K562 (cell line): ENCODE data around the gene CBFA2T3. TPM values are rescaled to one million over a fixed set of nuclear protein-coding genes. Genes with fewer than 3 reads are reported as not detected.

Experiments used
- ATAC-seq: fragments of 200-7000 bp; cut with Tn5 transposase; 3 replicates; pipeline ENCODE4 v1.9.1; 2020; ENCODE audit warnings: moderate library complexity
- BruUV-seq: library from RNA; stranded (reverse); fragments of 400-500 nt; replicated peaks from 2 replicates; lab custom pipeline; 2021; lab: Mats Ljungman, UMichigan
- CTCF ChIA-PET: fragments of 300-600 bp; formaldehyde crosslinking; extraction: SDS; loops from one replicate; lab custom pipeline; 2021; ENCODE audit warnings: low intra/inter-chr PET ratio; lab: Yijun Ruan, JAX
- POLR2A ChIA-PET: fragments of 300-600, 350-650 bp; sonication (Branson Sonifier 250); formaldehyde crosslinking; extraction: SDS; loops from one replicate; lab custom pipeline; 2021; ENCODE audit warnings: antibody characterized with exemption, inconsistent platforms; lab: Yijun Ruan, JAX
- DNase-seq, 4 experiments: peaks; one replicate each; pipeline versions ENCODE4 v3.0.0 to v3.0.0-alpha.2; 2011 to 2018; ENCODE audit warnings: low spot score in 3 of 4, mixed read lengths in 3 of 4; ENCODE audit errors: extremely low read depth in 1 of 4
- FAIRE-seq: peaks from 2 replicates; lab custom pipeline; 2011; peaks lifted over from hg19 to GRCh38; lab: Jason Lieb, UNC
- H2AFZ ChIP-seq: 2 replicates; pipeline ENCODE4 v1.6.0; 2011; ENCODE audit warnings: low read depth, low read length, control low read depth, inconsistent platforms
- H3K27ac ChIP-seq: fragments of 200-600 bp; 3 replicates; pipeline ENCODE4 v1.8.0; 2011; ENCODE audit warnings: low read depth, mild to moderate bottlenecking, control low read depth, inconsistent platforms, low read length, moderate library complexity, mixed read lengths; ENCODE audit errors: extremely low read depth
- H3K27me3 ChIP-seq, 2 experiments: fragments of 300-600 bp in 1 of 2; 2 replicates in 1 of 2; 3 replicates in 1 of 2; pipeline versions ENCODE4 v1.6.0 to v1.8.0; 2011; ENCODE audit warnings: inconsistent platforms in 2 of 2, low read length in 2 of 2, mild to moderate bottlenecking in 1 of 2, mixed read lengths in 1 of 2, moderate library complexity in 1 of 2; ENCODE audit not compliant: control insufficient read depth in 2 of 2, insufficient read depth in 2 of 2
- H3K36me3 ChIP-seq: fragments of 300-600 bp; 3 replicates; pipeline ENCODE4 v1.8.0; 2011; ENCODE audit warnings: mild to moderate bottlenecking, low read length, inconsistent platforms; ENCODE audit not compliant: control insufficient read depth, insufficient read depth
- H3K4me1 ChIP-seq, 2 experiments: fragments of 200-600 bp in 1 of 2; replicated peaks in 1 of 2; 2 replicates in 1 of 2; 3 replicates in 1 of 2; pipeline versions ENCODE4 v1.5.1 to v1.8.0; 2011; ENCODE audit warnings: inconsistent platforms in 2 of 2, low read length in 2 of 2, mild to moderate bottlenecking in 1 of 2, mixed read lengths in 1 of 2, moderate library complexity in 1 of 2; ENCODE audit not compliant: control insufficient read depth in 2 of 2, insufficient read depth in 2 of 2
- H3K4me2 ChIP-seq: 2 replicates; pipeline ENCODE4 v1.6.1; 2011; ENCODE audit warnings: low read length, control low read depth, inconsistent platforms, mixed read lengths; ENCODE audit not compliant: insufficient read depth
- H3K4me3 ChIP-seq: fragments of 200-600 bp; sonication (generic), shearing (Covaris generic); 2 replicates; pipeline ENCODE4 v1.5.1; 2016; ENCODE audit warnings: control low read depth, inconsistent platforms
- H3K79me2 ChIP-seq: fragments of 200-600 bp; 3 replicates; pipeline ENCODE4 v1.8.0; 2011; ENCODE audit warnings: low read length, inconsistent platforms; ENCODE audit not compliant: control insufficient read depth, insufficient read depth
- H3K9ac ChIP-seq, 2 experiments: 2 replicates each; pipeline versions ENCODE4 v1.6.0 to v1.6.1; 2011; ENCODE audit warnings: low read depth in 2 of 2, low read length in 2 of 2, control low read depth in 1 of 2, inconsistent platforms in 1 of 2, mild to moderate bottlenecking in 1 of 2, mixed read lengths in 1 of 2; ENCODE audit not compliant: insufficient read depth in 1 of 2
- H3K9me1 ChIP-seq: one replicate; pipeline ENCODE4 v1.6.0; 2011; ENCODE audit warnings: inconsistent platforms, mild to moderate bottlenecking, low read length, moderate library complexity; ENCODE audit not compliant: control insufficient read depth, insufficient read depth
- H3K9me3 ChIP-seq: replicated peaks from 2 replicates; pipeline ENCODE4 v1.5.1; 2011; ENCODE audit warnings: low read depth, low read length, inconsistent platforms; ENCODE audit not compliant: control insufficient read depth, insufficient read depth
- H4K20me1 ChIP-seq: replicated peaks from 2 replicates; pipeline ENCODE4 v1.6.1; 2011; ENCODE audit warnings: low read length, inconsistent platforms, mixed read lengths; ENCODE audit not compliant: control insufficient read depth, insufficient read depth
- CBX5 ChIP-seq: IDR thresholded peaks from 2 replicates; pipeline ENCODE4 v1.6.1; 2014; ENCODE audit warnings: low read depth, borderline replicate concordance
- CREB3 ChIP-seq: fragments of 450-650 bp; conservative IDR thresholded peaks from 2 replicates; pipeline ENCODE4 v1.6.1; 2016; ENCODE audit warnings: missing genetic modification characterization, low read depth, mild to moderate bottlenecking, missing compliant biosample characterization, moderate library complexity
- CTBP1 ChIP-seq: fragments of 450-650 bp; IDR thresholded peaks from 2 replicates; pipeline ENCODE4 v1.6.1; 2016; ENCODE audit warnings: borderline replicate concordance
- GATAD2B ChIP-seq: fragments of 450-650 bp; IDR thresholded peaks from 2 replicates; pipeline ENCODE4 v1.6.1; 2017; ENCODE audit warnings: mild to moderate bottlenecking, borderline replicate concordance
- ILK ChIP-seq: fragments of 450-650 bp; IDR thresholded peaks from 2 replicates; pipeline ENCODE4 v1.6.1; 2016; ENCODE audit warnings: missing genetic modification characterization, low read depth, mild to moderate bottlenecking, missing compliant biosample characterization, moderate library complexity, borderline replicate concordance
- KDM2B ChIP-seq: fragments of 250-450 bp; sonication (Bioruptor Pico); IDR thresholded peaks from 2 replicates; pipeline ENCODE4 v1.8.0; 2021; ENCODE audit warnings: mild to moderate bottlenecking, moderate library complexity
- MYNN ChIP-seq, 2 experiments: sonication (generic); formaldehyde crosslinking in 1 of 2; IDR thresholded peaks; 2 replicates each; pipeline versions ENCODE4 v1.5.0 to v1.6.1; 2016 to 2020; ENCODE audit warnings: antibody characterized with exemption in 1 of 2, missing genetic modification reagents in 1 of 2
- NONO ChIP-seq, 2 experiments: fragments of 200-400 bp in 1 of 2; fragments of 450-650 bp in 1 of 2; formaldehyde crosslinking in 1 of 2; IDR thresholded peaks; 2 replicates each; pipeline ENCODE4 v1.6.1; 2017; ENCODE audit warnings: low read depth in 2 of 2, mild to moderate bottlenecking in 2 of 2, moderate library complexity in 2 of 2, low read length in 1 of 2
- PML ChIP-seq: IDR thresholded peaks from 2 replicates; pipeline ENCODE4 v1.6.1; 2012; ENCODE audit warnings: low read length, inconsistent platforms
- ZBTB7A ChIP-seq: IDR thresholded peaks from 2 replicates; pipeline ENCODE4 v1.6.1; 2011; ENCODE audit warnings: low read depth, mild to moderate bottlenecking, low read length, moderate library complexity, borderline replicate concordance; ENCODE audit not compliant: control insufficient read depth
- ZNF23 ChIP-seq: fragments of 250-450 bp; sonication (Bioruptor Pico); IDR thresholded peaks from 2 replicates; pipeline ENCODE4 v1.4.0; 2020; ENCODE audit warnings: mild to moderate bottlenecking
- ZNF24 ChIP-seq: fragments of 450-650 bp; IDR thresholded peaks from 2 replicates; pipeline ENCODE4 v1.6.1; 2016
- ZNF655 ChIP-seq: fragments of 250-450 bp; sonication (Bioruptor Pico); IDR thresholded peaks from 2 replicates; pipeline ENCODE4 v1.5.0; 2021
- WGBS: fragments of 100-300 bp; shearing (Covaris generic); methylation state at CpG from one replicate; pipeline ENCODE4 v1.1.6; 2016; ENCODE audit warnings: low coverage, mixed read lengths; ENCODE audit not compliant: insufficient coverage; ENCODE audit errors: missing lambda C conversion rate; 5-methylcytosine and 5-hydroxymethylcytosine counted together
- in situ Hi-C: fragments of 300-500 bp; cut with MboI; formaldehyde crosslinking; loops from 4 replicates; pipeline ENCODE4 v1.15.0; 2018; ENCODE audit warnings: inconsistent platforms, mixed read lengths
- intact Hi-C: fragments of 100-400 bp; cut with micrococcal nuclease; formaldehyde crosslinking; loops from 2 replicates; pipeline ENCODE4 v1.14.2; 2022
- polyA plus RNA-seq, 8 experiments: library from polyadenylated mRNA; depleted of rRNA in 4 of 8; stranded (reverse) in 5 of 8; unstranded in 3 of 8; fragments of >200 nt; fragmentation: Nextera tagmentation in 2 of 8; fragmentation: Illumina TruSeq in 1 of 8; extraction: Ambion mirVana in 2 of 8; extraction: Trizol in 1 of 8; gene quantifications; 2 replicates each; pipeline versions ENCODE4 v1.2.1 to v1.2.3, GENCODE V29; 2011 to 2014; ENCODE audit warnings: inconsistent platforms in 1 of 8, missing spikeins in 1 of 8
- total RNA-seq, 7 experiments: library from RNA; depleted of rRNA in 6 of 7; stranded (reverse); fragments of >200 nt in 6 of 7; fragmentation: Illumina TruSeq in 2 of 7; extraction: Trizol in 2 of 7; gene quantifications; 2 replicates each; pipeline versions ENCODE4 v1.2.1 to v1.2.3, GENCODE V29; 2011 to 2021; ENCODE audit warnings: low replicate concordance in 1 of 7
- TF ChIP-seq, protein P1 (sequence below): fragments of 450-650 bp; formaldehyde crosslinking; IDR thresholded peaks from 2 replicates; pipeline ENCODE4 v1.4.0; 2020; ENCODE audit warnings: mild to moderate bottlenecking, mixed read lengths
- TF ChIP-seq, protein P2 (sequence below): fragments of 200-400 bp; formaldehyde crosslinking; IDR thresholded peaks from 2 replicates; pipeline ENCODE4 v1.6.1; 2017; ENCODE audit warnings: mild to moderate bottlenecking, low read depth, low read length, moderate library complexity

CBFA2T3 gene
- total and polyA plus RNA-seq, 9 of the 15 experiments (the other 6 are each of a cell fraction or from before 2014, with no cell fraction given) = 2.3 to 145 (median 6.7) TPM

DNA sequence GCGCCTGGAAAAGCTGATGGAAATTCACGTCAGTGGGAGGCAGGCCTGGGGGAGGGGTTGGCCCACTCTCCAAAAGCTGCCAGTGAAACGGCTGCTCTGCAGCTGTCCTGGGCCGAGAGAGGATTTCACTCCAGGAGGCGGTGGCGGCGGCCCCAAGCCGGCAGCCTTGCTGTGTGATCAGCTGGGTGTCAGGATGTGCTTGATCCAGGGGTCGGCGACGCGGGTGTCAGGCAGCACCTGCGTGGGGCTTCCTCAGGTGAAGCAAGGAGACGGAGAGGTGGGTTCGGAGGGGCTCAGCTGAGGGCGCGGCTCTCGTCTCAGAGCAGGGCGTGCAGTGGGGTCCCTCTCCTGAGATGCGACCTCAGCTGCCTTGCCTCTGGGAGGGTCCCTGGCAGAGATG, 7.0 kb downstream of the CBFA2T3 start (continued):
- TF ChIP-seq, protein P1, sequence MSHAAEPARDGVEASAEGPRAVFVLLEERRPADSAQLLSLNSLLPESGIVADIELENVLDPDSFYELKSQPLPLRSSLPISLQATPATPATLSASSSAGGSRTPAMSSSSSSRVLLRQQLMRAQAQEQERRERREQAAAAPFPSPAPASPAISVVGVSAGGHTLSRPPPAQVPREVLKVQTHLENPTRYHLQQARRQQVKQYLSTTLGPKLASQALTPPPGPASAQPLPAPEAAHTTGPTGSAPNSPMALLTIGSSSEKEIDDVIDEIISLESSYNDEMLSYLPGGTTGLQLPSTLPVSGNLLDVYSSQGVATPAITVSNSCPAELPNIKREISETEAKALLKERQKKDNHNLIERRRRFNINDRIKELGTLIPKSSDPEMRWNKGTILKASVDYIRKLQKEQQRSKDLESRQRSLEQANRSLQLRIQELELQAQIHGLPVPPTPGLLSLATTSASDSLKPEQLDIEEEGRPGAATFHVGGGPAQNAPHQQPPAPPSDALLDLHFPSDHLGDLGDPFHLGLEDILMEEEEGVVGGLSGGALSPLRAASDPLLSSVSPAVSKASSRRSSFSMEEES (CRISPR knock-in tag) = no peak
- no peak for TF ChIP-seq NONO (IDR thresholded peaks at IDR 0.05; ENCODE audit: low read depth in 2 of 2, low read length in 1 of 2)
- TF ChIP-seq, all 486 proteins: peak for 4

GRCh38 chr16:88969361-88969831, 7.6 kb downstream of the CBFA2T3 start:
- H4K20me1 ChIP-seq = peaks cover 75% of the 10 kb centered on the region
- no peak for DNase-seq
- no peak overlapping the region for H2AFZ ChIP-seq
- FAIRE-seq = no peak
- WGBS = 85% methylated on average over 19 of the region's 22 CpGs
- BruUV-seq = no TSS peak
- intact Hi-C loops = no loop called here
- H3K79me2 ChIP-seq = peaks cover 99% of the 10 kb centered on the region
- peaks cover 98% of the 10 kb centered on the region for H3K36me3 ChIP-seq
- in situ Hi-C loops = no loop called here
- no peak for ATAC-seq
- ChIA-PET CTCF (no interaction called here), POLR2A (interaction anchor here (0.5 to 2.0 kb wide), 2 partner anchors 10 to 21 kb away, joined by 3 to 6 read pairs; no protein-coding TSS in a partner anchor)
- H3K4me3 ChIP-seq = no peak overlapping the region
- no peaks in the 10 kb centered on the region for H3K9me1 ChIP-seq
- H3K9me3 ChIP-seq = no peaks in the 10 kb centered on the region
- no peak overlapping the region for H3K4me2 ChIP-seq
- no peak overlapping the region for H3K9ac ChIP-seq
- H3K4me1 ChIP-seq = peaks cover 16 to 83% of the 10 kb centered on the region in 2 experiments; a peak in 3 of 5 replicates
- H3K27ac ChIP-seq = no peak overlapping the region
- H3K27me3 ChIP-seq = no peaks in the 10 kb centered on the region
- TF ChIP-seq ZNF23 (CRISPR knock-in tag) (no peak), PML (no peak), GATAD2B (no peak), CREB3 (tag) (no peak), KDM2B (no peak), CBX5 (no peak), ZBTB7A (0 out of 2 replicates have a peak, but pooled peaks have one; percentile 18), CTBP1 (no peak), ZNF655 (CRISPR knock-in tag) (no peak), ILK (tag) (no peak), MYNN (IDR thresholded peaks at IDR 0.05) (no peak), MYNN (CRISPR knock-in tag; IDR thresholded peaks at IDR 0.05) (no peak), ZNF24 (no peak)
- TF ChIP-seq, protein P2, sequence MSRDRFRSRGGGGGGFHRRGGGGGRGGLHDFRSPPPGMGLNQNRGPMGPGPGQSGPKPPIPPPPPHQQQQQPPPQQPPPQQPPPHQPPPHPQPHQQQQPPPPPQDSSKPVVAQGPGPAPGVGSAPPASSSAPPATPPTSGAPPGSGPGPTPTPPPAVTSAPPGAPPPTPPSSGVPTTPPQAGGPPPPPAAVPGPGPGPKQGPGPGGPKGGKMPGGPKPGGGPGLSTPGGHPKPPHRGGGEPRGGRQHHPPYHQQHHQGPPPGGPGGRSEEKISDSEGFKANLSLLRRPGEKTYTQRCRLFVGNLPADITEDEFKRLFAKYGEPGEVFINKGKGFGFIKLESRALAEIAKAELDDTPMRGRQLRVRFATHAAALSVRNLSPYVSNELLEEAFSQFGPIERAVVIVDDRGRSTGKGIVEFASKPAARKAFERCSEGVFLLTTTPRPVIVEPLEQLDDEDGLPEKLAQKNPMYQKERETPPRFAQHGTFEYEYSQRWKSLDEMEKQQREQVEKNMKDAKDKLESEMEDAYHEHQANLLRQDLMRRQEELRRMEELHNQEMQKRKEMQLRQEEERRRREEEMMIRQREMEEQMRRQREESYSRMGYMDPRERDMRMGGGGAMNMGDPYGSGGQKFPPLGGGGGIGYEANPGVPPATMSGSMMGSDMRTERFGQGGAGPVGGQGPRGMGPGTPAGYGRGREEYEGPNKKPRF = no peak
